Esophagus squamous epithelium (tissue), 5 donors: ENCODE results near the gene MYOG. TPM values are rescaled to one million over a fixed set of nuclear protein-coding genes. Genes with fewer than 3 reads are reported as not detected.
A peak's percentile ranks its signal among the peaks of the same experiment; 100 is the strongest.

ENCODE experiments used
- DNase-seq: peaks from one replicate; lab custom pipeline; 2025; lab: John Stamatoyannopoulos, UW
- H3K27ac ChIP-seq, 4 donors: fragments of 200-600 bp; sonication (generic); one replicate each; pipeline ENCODE4 v1.5.1; 2016 to 2019; ENCODE audit warnings: mild to moderate bottlenecking in 1 of 4
- H3K27me3 ChIP-seq, 4 donors: fragments of 200-600 bp; sonication (generic); 1 replicate in 3 of 4; 2 replicates in 1 of 4; pipeline versions ENCODE4 v1.5.1 to v1.6.0; 2017 to 2021; ENCODE audit warnings: antibody characterized with exemption in 1 of 4
- H3K36me3 ChIP-seq, 3 donors: fragments of 200-600 bp; sonication (generic); one replicate each; pipeline ENCODE4 v1.5.1; 2016 to 2019
- H3K4me1 ChIP-seq, 3 donors: fragments of 200-600 bp; sonication (generic); one replicate each; pipeline ENCODE4 v1.5.1; 2017 to 2019
- H3K4me3 ChIP-seq, 4 donors: fragments of 200-600 bp; sonication (generic); 1 replicate in 3 of 4; 2 replicates in 1 of 4; pipeline ENCODE4 v1.5.1; 2016 to 2019; ENCODE audit warnings: mild to moderate bottlenecking in 2 of 4, moderate library complexity in 1 of 4
- H3K9me3 ChIP-seq, 3 donors: fragments of 200-600 bp; sonication (generic); one replicate each; pipeline ENCODE4 v1.5.1; 2016 to 2019
- POLR2A ChIP-seq, 4 donors: fragments of 450-650 bp; IDR thresholded peaks; one replicate each; pipeline ENCODE4 v1.6.1; 2017; ENCODE audit warnings: antibody characterized with exemption in 4 of 4, mild to moderate bottlenecking in 4 of 4, moderate library complexity in 3 of 4
- WGBS, 2 donors: methylation state at CpG; one replicate each; pipeline ENCODE4 v1.1.5; 2018; 5-methylcytosine and 5-hydroxymethylcytosine counted together
- intact Hi-C: fragments of 100-400 bp; cut with DNase I; formaldehyde crosslinking; loops from one replicate; pipeline ENCODE4 v1.15.0; 2022
- total RNA-seq, 4 donors: library from RNA; depleted of rRNA; stranded (reverse); fragments of >200 nt; gene quantifications; one replicate each; pipeline ENCODE4 v1.1.0, GENCODE V29; 2016
- TF ChIP-seq, protein P1 (sequence below), 6 experiments: fragments of 450-650 bp in 4 of 6; fragments of 200-600 bp in 2 of 6; sonication (generic) in 2 of 6; IDR thresholded peaks; one replicate each; pipeline ENCODE4 v1.5.1; 2016 to 2019; ENCODE audit warnings: antibody characterized with exemption in 6 of 6, mild to moderate bottlenecking in 4 of 6, moderate library complexity in 4 of 6
- donor health status: DM: yes; HTN: yes; CAD: no.

MYOG gene
- total RNA-seq, 4 donors from 2014 or later = not detected

DNA sequence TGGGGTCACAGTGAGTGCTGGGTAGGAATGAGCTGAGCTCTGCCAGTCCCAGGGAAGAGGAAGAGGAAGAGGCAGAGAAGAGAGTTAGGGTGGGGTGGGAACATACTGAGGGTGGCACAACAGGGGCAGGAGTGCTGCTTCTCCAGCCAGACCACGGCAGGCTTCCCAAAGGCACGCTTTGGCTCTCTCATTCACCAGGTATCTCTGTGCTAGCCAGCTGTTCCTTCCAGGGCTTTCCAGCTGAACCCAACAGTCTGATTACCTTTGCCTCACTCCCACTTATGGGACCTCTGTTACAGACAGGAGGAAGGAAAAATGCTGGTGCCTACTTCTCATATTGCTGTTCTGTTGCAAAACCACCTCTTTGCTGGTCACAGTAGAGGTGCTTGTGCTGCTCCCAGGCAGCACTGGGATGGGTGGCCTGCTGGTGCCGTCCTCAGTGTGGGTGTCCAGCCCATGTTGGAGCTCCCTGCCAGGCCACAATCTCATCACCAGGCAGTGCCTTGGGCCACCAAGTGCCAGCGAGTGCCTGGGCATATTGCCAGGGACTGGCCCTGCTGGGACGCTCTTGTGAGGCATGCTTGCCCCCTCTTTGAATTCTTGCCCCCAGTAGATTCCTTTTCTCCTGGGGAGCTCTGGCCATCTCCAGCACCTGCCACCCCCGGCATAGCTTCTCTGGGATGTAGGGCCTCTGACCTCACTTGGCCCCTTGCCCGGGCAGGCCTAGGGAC, 43.9 kb upstream of the MYOG start:
- DNase-seq = no peak
- no peak overlapping the region for H3K27ac ChIP-seq

DNA sequence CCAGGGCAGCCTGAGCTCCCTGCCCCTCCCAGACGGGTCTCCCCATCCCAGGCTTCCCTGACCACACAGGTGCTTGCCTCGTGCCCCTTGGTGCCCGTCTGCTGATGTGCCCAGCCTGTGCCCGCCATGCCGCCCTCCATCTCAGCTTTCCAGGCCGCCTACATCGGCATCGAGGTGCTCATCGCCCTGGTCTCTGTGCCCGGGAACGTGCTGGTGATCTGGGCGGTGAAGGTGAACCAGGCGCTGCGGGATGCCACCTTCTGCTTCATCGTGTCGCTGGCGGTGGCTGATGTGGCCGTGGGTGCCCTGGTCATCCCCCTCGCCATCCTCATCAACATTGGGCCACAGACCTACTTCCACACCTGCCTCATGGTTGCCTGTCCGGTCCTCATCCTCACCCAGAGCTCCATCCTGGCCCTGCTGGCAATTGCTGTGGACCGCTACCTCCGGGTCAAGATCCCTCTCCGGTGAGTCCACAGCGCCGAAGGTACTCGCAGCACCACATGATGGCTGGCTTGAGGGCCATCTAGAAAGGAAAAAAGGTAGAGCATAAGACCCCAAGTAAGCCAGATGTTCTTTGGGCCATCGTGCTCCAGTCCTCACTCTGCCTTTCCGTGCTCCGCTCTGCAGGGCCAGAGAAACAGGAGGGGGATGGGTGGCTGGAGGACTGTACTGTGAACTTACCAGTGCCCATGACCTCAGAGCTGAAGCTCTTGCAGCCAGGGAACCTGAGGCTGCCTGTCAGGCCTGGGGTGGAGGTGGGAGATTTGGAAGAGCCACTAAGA, 43.1 kb upstream of the MYOG start:
- 60 to 89% methylated on average over 1 to 15 of the region's 29 CpGs for WGBS, 2 donors
- Histone ChIP-seq H3K27ac (peak overlapping the region in 1 of 4 donors; percentile 64), H3K27me3 (peaks cover 0 to 63% (median 0%) of the 10 kb centered on the region in 4 donors), H3K36me3 (no peaks in the 10 kb centered on the region), H3K9me3 (no peaks in the 10 kb centered on the region), H3K4me1 (peaks cover 13 to 50% (median 21%) of the 10 kb centered on the region in 3 donors), H3K4me3 (peak overlapping the region in 3 of 4 donors; percentile 34 to 64 (median 36))
- no peak for DNase-seq
- intact Hi-C loops = no loop called here
- TF ChIP-seq, protein P1, sequence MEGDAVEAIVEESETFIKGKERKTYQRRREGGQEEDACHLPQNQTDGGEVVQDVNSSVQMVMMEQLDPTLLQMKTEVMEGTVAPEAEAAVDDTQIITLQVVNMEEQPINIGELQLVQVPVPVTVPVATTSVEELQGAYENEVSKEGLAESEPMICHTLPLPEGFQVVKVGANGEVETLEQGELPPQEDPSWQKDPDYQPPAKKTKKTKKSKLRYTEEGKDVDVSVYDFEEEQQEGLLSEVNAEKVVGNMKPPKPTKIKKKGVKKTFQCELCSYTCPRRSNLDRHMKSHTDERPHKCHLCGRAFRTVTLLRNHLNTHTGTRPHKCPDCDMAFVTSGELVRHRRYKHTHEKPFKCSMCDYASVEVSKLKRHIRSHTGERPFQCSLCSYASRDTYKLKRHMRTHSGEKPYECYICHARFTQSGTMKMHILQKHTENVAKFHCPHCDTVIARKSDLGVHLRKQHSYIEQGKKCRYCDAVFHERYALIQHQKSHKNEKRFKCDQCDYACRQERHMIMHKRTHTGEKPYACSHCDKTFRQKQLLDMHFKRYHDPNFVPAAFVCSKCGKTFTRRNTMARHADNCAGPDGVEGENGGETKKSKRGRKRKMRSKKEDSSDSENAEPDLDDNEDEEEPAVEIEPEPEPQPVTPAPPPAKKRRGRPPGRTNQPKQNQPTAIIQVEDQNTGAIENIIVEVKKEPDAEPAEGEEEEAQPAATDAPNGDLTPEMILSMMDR (IDR thresholded peaks at IDR 0.05) = no peak

More for the DNA sequence above, 43.9 kb upstream of the MYOG start:
- no peak for TF ChIP-seq POLR2A (IDR thresholded peaks at IDR 0.05)
- TF ChIP-seq, protein P1 (IDR thresholded peaks at IDR 0.05) = no peak
- WGBS, 2 donors = 58% methylated on average over 5 to 7 of the region's 7 CpGs
- Histone ChIP-seq H3K27me3 (peaks cover 0 to 56% (median 0%) of the 10 kb centered on the region in 4 donors), H3K4me3 (no peak overlapping the region), H3K9me3 (no peaks in the 10 kb centered on the region), H3K36me3 (no peaks in the 10 kb centered on the region), H3K4me1 (peaks cover 13 to 50% (median 21%) of the 10 kb centered on the region in 3 donors)
- intact Hi-C loops = no loop called here

DNA sequence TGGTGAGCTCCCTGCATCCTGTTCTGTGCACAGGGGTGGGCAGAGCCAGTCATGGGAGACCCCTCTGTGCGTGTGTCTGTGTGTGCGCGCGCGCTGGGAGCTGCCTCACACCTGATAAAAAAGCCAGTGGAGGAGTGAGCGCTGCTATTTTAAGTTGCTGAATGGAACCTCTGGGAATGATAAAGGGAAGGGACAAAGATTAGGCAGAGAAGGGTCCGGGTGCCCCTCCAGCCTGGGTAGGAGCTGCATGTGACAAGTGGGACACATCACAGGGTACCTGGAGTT, 42.6 kb upstream of the MYOG start:
- 11 to 71% methylated on average over 1 to 4 of the region's 7 CpGs for WGBS, 2 donors
- no peak for TF ChIP-seq POLR2A (IDR thresholded peaks at IDR 0.05)
- TF ChIP-seq, protein P1 (IDR thresholded peaks at IDR 0.05) = no peak
- Histone ChIP-seq H3K4me1 (peaks cover 13 to 50% (median 21%) of the 10 kb centered on the region in 3 donors), H3K9me3 (no peaks in the 10 kb centered on the region), H3K27ac (peak overlapping the region in 2 of 4 donors; percentile 43 to 64), H3K27me3 (peaks cover 0 to 69% (median 0%) of the 10 kb centered on the region in 4 donors), H3K4me3 (peak overlapping the region; percentile 20 to 64 (median 35)), H3K36me3 (no peaks in the 10 kb centered on the region)
- intact Hi-C loops = no loop called here
- no peak for DNase-seq

DNA sequence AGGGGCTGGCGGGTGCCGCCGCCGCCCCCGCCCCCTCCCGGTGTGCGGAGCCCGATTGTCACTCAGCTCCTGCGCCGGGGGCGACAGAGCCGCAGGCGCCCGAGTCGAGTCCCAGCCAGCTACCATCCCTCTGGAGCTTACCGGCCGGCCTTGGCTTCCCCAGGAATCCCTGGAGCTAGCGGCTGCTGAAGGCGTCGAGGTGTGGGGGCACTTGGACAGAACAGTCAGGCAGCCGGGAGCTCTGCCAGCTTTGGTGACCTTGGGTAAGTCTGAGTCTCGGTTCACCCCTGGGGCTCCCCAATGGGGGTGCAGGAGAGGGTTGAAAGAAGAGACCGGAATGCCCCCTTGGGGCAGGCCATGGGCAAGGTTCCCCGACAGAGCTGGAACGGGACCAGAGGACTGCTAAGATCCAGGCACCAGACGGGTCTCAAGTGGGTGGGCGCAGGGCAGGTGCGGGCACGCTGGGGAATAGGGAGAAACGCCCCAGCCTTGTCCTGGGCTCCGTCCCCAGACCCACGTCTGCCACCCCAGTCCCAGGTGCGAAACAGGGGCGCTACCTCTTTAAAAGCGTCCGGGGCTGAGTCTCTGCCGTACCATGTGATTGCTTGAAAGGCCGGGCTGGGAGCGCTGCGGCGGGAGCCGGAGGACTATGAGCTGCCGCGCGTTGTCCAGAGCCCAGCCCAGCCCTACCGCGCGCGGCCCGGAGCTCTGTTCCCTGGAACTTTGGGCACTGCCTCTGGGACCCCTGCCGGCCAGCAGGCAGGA, 42.0 kb upstream of the MYOG start, which contains the start of gene ADORA1:
Gene ADORA1, plus strand, starts transcription at position 61 of the 765 bp plus-strand sequence. CDS start 1,116 bp downstream, outside the sequence.
- no peak for DNase-seq
- peak within 1 kb of the TSS; percentile 20 to 64 (median 35) for H3K4me3 ChIP-seq
- H3K9me3 ChIP-seq = no peaks in the 10 kb centered on the region
- H3K36me3 ChIP-seq = no peaks in the 10 kb centered on the region
- TF ChIP-seq POLR2A (IDR thresholded peaks at IDR 0.05) = no peak
- TF ChIP-seq, protein P1 (IDR thresholded peaks at IDR 0.05) = no peak
- peak within 1 kb of the TSS in 3 of 4 donors; percentile 43 to 64 (median 54) for H3K27ac ChIP-seq
- H3K27me3 ChIP-seq = peaks cover 0 to 74% (median 0%) of the 10 kb centered on the region in 4 donors
- intact Hi-C loops = no loop called here
- WGBS, 2 donors = 0% methylated on average over 7 of the region's 51 CpGs; no CpG with 5 or more reads in 1 of the 2 donors
- H3K4me1 ChIP-seq = peaks cover 13 to 50% (median 21%) of the 10 kb centered on the region in 3 donors
